OCI-LY1 (cell line): ENCODE measurements around the gene IGSF22.

Source experiments
- H2AFZ ChIP-seq: fragments of 200-600 bp; sonication (generic), shearing (Covaris generic); 2 replicates; pipeline ENCODE4 v1.6.0; 2014; ENCODE audit warnings: antibody characterized with exemption, mild to moderate bottlenecking, low read length
- H3F3A ChIP-seq: fragments of 200-600 bp; sonication (generic), shearing (Covaris generic); 2 replicates; pipeline ENCODE4 v1.6.0; 2014; ENCODE audit warnings: mild to moderate bottlenecking, antibody characterized with exemption, low read length, moderate library complexity; ENCODE audit not compliant: insufficient read depth
- H3K27ac ChIP-seq: fragments of 200-600 bp; sonication (generic); 2 replicates; pipeline ENCODE4 v1.5.1; 2014; ENCODE audit warnings: low read length, mixed run types, mild to moderate bottlenecking, low read depth; ENCODE audit not compliant: poor library complexity, severe bottlenecking
- H3K27me3 ChIP-seq: fragments of 200-600 bp; sonication (generic); 2 replicates; pipeline ENCODE4 v1.6.0; 2014; ENCODE audit warnings: antibody characterized with exemption, mild to moderate bottlenecking, low read length, moderate library complexity; ENCODE audit not compliant: insufficient read depth
- H3K36me3 ChIP-seq: fragments of 200-600 bp; sonication (generic); 2 replicates; pipeline ENCODE4 v1.6.1; 2014; ENCODE audit warnings: mild to moderate bottlenecking, antibody characterized with exemption, low read length, moderate library complexity, mixed read lengths; ENCODE audit not compliant: insufficient read depth
- H3K4me1 ChIP-seq: fragments of 200-600 bp; sonication (generic); 2 replicates; pipeline ENCODE4 v1.5.1; 2014; ENCODE audit warnings: mild to moderate bottlenecking, low read length, moderate library complexity; ENCODE audit not compliant: insufficient read depth, severe bottlenecking
- H3K4me2 ChIP-seq: fragments of 200-600 bp; sonication (generic), shearing (Covaris generic); 2 replicates; pipeline ENCODE4 v1.6.1; 2014; ENCODE audit warnings: low read length
- H3K4me3 ChIP-seq: fragments of 200-600 bp; sonication (generic); 2 replicates; pipeline ENCODE4 v1.5.1; 2014; ENCODE audit warnings: low read length, low read depth, mild to moderate bottlenecking, mixed read lengths; ENCODE audit not compliant: poor library complexity, severe bottlenecking
- H3K79me2 ChIP-seq: fragments of 200-600 bp; shearing (Covaris generic); 2 replicates; pipeline ENCODE4 v1.6.1; 2016; ENCODE audit warnings: mixed run types, low read length, mixed read lengths; ENCODE audit not compliant: insufficient read depth
- H3K9ac ChIP-seq: fragments of 200-600 bp; sonication (generic), shearing (Covaris generic); 2 replicates; pipeline ENCODE4 v1.6.1; 2014; ENCODE audit warnings: mild to moderate bottlenecking, low read length, mixed read lengths
- H3K9me2 ChIP-seq: fragments of 200-600 bp; sonication (generic), shearing (Covaris generic); 2 replicates; pipeline ENCODE4 v1.6.1; 2014; ENCODE audit warnings: low read depth, mild to moderate bottlenecking, low read length, mixed read lengths
- H3K9me3 ChIP-seq: fragments of 200-600 bp; shearing (Covaris generic); 2 replicates; pipeline ENCODE4 v1.6.1; 2014; ENCODE audit warnings: low read length, mixed read lengths
- H4K20me1 ChIP-seq: fragments of 200-600 bp; sonication (generic), shearing (Covaris generic); 2 replicates; pipeline ENCODE4 v1.6.0; 2016; ENCODE audit warnings: mild to moderate bottlenecking, low read length; ENCODE audit not compliant: insufficient read depth
- EZH2 ChIP-seq: fragments of 200-600 bp; sonication (generic), shearing (Covaris generic); IDR thresholded peaks from 2 replicates; pipeline ENCODE4 v1.8.0; 2017; ENCODE audit warnings: borderline replicate concordance, mixed run types, mild to moderate bottlenecking, antibody characterized with exemption, low read length, moderate library complexity, mixed read lengths
- TF ChIP-seq, protein P1 (sequence below): fragments of 200-600 bp; sonication (generic), shearing (Covaris generic); IDR thresholded peaks from 2 replicates; pipeline ENCODE4 v1.5.1; 2017; ENCODE audit warnings: mild to moderate bottlenecking, antibody characterized with exemption, low read length, moderate library complexity, mixed read lengths

Gene IGSF22

DNA sequence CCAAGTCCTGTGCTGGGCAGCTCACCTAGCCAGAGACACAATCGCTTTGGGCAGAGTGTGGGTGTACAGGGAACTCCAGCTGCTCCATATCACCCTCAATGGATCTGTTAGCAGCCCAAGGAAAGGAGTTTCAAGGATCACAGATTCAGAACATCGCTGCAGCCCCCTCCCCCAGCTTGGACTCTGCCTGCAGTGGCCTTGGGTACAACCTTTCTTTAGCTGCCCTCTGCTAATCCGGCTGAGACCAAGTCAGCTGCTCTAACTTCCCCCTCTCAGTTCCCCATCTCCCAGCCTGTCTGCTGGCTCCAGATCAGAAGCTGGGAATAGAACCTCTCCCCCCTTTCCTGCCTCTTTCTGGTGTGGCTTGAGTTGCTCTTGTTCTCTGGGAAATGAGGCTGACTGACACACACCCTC, 26.1 kb downstream of the IGSF22 start:
- Histone ChIP-seq H3K4me2 (no peak overlapping the region), H3K9me2 (no peaks in the 10 kb centered on the region), H2AFZ (no peak overlapping the region), H3K79me2 (no peaks in the 10 kb centered on the region), H3K27me3 (no peaks in the 10 kb centered on the region), H3K9me3 (no peaks in the 10 kb centered on the region), H3K36me3 (no peaks in the 10 kb centered on the region), H3K27ac (no peak overlapping the region), H3K4me1 (peaks cover 10% of the 10 kb centered on the region), H3K9ac (no peak overlapping the region), H3F3A (no peaks in the 10 kb centered on the region), H3K4me3 (no peak overlapping the region), H4K20me1 (no peaks in the 10 kb centered on the region)
- TF ChIP-seq EZH2 = no peak
- TF ChIP-seq, protein P1, sequence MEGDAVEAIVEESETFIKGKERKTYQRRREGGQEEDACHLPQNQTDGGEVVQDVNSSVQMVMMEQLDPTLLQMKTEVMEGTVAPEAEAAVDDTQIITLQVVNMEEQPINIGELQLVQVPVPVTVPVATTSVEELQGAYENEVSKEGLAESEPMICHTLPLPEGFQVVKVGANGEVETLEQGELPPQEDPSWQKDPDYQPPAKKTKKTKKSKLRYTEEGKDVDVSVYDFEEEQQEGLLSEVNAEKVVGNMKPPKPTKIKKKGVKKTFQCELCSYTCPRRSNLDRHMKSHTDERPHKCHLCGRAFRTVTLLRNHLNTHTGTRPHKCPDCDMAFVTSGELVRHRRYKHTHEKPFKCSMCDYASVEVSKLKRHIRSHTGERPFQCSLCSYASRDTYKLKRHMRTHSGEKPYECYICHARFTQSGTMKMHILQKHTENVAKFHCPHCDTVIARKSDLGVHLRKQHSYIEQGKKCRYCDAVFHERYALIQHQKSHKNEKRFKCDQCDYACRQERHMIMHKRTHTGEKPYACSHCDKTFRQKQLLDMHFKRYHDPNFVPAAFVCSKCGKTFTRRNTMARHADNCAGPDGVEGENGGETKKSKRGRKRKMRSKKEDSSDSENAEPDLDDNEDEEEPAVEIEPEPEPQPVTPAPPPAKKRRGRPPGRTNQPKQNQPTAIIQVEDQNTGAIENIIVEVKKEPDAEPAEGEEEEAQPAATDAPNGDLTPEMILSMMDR = no peak

DNA sequence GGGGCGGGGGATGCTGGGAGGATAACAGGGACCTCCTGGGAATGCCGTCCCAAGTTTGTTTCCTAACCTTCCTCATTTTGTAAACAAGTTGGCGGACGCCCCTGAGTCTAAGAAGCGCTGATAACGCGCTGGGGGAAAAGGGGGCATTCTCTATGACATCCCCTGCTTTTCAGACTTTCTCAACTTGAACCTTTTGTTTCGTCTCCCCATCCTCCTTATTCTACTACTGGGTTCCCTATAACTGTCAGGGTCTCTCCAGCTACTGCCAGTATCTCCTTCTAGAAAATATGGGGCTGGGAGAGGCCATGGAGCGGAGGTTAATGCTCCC, 26.8 kb downstream of the IGSF22 start:
- H3K4me3 ChIP-seq = peak overlapping the region; percentile 70
- no peaks in the 10 kb centered on the region for H3K27me3 ChIP-seq
- TF ChIP-seq EZH2 = no peak
- TF ChIP-seq, protein P1 = no peak
- no peaks in the 10 kb centered on the region for H3K36me3 ChIP-seq
- peak overlapping the region; percentile 88 for H3K4me2 ChIP-seq
- H2AFZ ChIP-seq = no peak overlapping the region; the same call in 1 of the 2 replicates
- no peaks in the 10 kb centered on the region for H4K20me1 ChIP-seq
- no peaks in the 10 kb centered on the region for H3F3A ChIP-seq
- H3K9ac ChIP-seq = peak overlapping the region; percentile 57
- no peaks in the 10 kb centered on the region for H3K9me3 ChIP-seq
- H3K79me2 ChIP-seq = no peaks in the 10 kb centered on the region
- H3K4me1 ChIP-seq = peaks cover 10% of the 10 kb centered on the region
- H3K9me2 ChIP-seq = no peaks in the 10 kb centered on the region
- no peak overlapping the region for H3K27ac ChIP-seq

DNA sequence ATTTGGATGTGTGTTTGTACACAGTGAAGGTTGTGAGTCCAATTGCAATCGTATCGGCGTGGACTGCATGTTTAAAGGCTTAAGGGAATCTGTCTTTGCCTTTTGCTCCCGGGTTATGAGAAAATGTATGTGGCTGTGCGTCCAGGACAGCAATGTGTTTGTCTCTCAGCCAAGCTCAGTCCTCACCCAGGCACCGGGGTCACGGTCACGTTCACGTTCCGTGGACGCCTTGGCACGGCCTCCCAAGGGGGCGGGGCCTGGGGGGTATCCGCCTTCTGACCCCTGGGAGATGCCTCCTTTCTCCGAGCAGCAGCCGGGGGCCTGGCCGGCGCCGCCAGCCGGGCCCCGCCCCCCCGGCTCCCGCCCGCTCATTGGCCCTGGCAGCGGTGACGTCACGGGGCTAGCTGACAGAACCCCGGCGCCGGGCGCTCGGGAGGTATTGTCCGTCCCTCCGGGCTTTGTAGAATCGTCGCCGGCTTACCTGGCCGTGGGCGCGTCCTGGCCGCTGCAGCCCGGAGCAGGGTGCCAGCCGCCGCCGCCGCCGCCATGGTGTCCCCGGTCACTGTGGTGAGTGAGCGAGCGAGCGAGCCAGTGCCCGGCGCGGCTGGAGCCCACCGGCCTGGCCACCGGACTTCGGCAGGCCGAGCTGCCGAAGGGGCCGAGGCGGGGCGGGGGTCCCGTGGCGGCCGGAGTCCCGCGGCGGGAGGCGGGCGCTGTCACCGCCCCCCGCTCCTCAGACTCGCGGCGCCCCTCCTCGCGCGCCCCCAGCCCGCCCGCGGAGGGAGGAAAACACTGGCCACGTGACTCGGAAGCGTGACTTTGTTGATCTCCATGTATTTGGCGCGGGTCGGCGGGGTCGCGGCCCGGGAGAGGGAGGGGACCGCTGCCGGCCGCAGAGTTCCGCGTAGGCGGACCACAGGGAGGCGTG, 27.4 kb downstream of the IGSF22 start, which contains the start of gene TMEM86A:
TSS of gene TMEM86A (plus strand) at position 439 of the 928 bp plus-strand sequence. CDS start at position 547, 108 bp downstream.
- H3K27me3 ChIP-seq = no peaks in the 10 kb centered on the region
- H3K27ac ChIP-seq = no peak within 1 kb of the TSS
- H3K9me3 ChIP-seq = no peaks in the 10 kb centered on the region
- H2AFZ ChIP-seq = peak within 1 kb of the TSS; percentile 25; the same call in 1 of the 2 replicates
- H3K36me3 ChIP-seq = no peaks in the 10 kb centered on the region
- H3F3A ChIP-seq = no peaks in the 10 kb centered on the region
- TF ChIP-seq, protein P1 = no peak
- TF ChIP-seq EZH2 = no peak
- H4K20me1 ChIP-seq = no peaks in the 10 kb centered on the region
- peak within 1 kb of the TSS; percentile 70 for H3K4me3 ChIP-seq
- no peaks in the 10 kb centered on the region for H3K79me2 ChIP-seq
- H3K4me2 ChIP-seq = peak within 1 kb of the TSS; percentile 88
- peak within 1 kb of the TSS; percentile 57 for H3K9ac ChIP-seq
- no peaks in the 10 kb centered on the region for H3K9me2 ChIP-seq
- H3K4me1 ChIP-seq = peaks cover 10% of the 10 kb centered on the region
